ENCODE data around the gene NLRX1.

DNA sequence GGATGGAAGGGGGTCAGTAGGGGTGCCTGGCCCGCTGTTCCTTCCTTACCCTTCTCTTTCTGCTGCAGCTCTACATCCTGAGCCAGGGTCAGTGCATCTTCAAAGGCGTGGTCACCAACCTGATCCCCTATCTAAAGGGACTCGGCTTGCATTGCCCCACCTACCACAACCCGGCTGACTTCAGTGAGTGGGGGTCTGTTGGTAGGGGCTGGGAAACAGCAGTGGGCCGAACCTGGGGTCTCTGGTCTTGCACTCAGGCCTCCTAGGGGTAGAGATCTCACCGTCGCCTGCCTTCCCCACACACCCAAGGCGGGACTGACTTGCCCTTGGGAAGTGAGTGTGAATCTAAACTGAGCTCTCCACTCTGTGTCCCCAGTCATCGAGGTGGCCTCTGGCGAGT, 12.0 kb upstream of the NLRX1 start:
- no peak for TF ChIP-seq TAF1 (IDR thresholded peaks at IDR 0.05; ENCODE audit: borderline replicate concordance, insufficient read depth, low read length)
- no peak for TF ChIP-seq POLR2AphosphoS5 (IDR thresholded peaks at IDR 0.05; ENCODE audit: low read depth, low read length)
